HK-2 (cell line): ENCODE results near the gene MAOB.

ENCODE experiments used
- DNase-seq: peaks from one replicate; pipeline ENCODE4 v3.0.0-alpha.2; 2018; ENCODE audit not compliant: unreplicated experiment

MAOB gene

DNA sequence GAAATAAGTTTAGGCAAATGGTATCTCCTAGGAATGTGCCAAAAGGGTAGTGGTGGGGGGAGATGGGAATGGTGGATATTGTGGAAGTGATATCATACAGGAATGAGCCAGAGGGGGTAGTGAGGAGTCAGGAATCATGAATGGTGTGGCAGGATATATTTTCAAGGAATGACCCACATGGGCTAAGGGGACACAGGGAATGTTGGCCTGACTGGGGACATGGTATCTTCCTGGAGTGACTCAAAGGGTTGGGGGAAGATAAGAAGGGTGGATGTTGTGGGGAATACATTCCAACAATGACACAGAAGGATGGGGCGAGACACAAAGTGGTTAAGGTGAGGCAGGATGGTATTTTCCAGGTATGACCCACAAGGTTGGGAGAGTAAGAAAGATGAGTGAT is 165.6 kb downstream of the MAOB start:
- no peak for DNase-seq
